ENCODE results near the gene RHCE.
"Not testable (repeated sequence)": the region's sequence is repeated elsewhere in the genome, so short reads cannot be mapped to it uniquely, and the experiment has no call there.

Gene RHCE

DNA sequence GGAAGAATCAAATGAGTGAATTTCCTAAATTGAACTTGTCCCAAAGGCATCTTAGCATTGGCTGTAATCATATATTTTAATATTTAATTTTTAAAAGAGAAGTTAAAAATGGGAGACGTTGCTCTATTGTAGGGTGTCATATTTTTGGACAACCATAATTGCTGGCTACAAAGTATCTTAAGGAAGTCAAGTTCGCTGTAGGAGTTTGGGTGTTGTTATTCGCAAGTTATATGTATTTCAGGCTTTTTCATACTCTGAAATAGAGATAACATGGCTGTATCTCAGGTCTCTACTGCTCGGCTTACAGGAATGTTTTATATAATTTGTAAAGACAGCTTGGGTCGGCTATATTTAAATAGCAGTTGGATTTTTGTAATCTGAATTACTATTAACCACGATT is 81.6 kb downstream of the RHCE start:
- DNase-seq = no peak

DNA sequence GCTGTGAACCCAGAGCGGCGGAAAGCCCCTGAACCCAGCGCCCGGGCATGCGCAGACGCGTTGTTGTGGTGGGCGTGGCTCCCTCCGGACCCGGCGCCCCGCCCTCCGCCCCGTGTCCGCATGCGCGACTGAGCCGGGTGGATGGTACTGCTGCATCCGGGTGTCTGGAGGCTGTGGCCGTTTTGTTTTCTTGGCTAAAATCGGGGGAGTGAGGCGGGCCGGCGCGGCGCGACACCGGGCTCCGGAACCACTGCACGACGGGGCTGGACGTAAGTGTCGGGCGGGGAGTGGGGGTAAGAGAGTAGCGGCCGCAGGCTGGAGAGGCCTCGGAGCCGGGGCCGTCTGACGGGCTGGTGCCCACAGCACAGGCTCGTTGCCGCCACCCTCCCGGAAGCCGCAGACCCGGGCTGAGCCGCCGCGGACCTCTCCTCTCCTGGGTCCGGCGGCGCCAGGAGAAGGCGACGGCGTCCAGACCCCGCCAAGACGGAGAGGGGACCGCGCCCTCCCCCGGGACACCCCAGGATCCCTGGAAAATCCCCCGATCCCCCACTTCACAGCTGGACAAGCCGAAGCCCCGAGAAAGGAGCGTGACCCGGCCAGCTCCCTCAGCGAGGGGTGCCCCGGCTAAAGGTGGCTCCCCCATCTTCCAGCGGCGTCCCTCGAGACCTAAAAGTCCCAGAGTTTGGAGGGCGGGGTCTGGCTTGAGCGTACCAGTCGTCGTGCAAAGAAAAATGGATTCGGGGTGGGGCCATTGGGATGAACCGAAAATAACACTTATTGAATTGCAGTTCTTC is 82.2 kb downstream of the RHCE start, which contains the start of gene TMEM50A:
Gene TMEM50A (plus strand): TSS at position 147 of the 794 bp plus-strand sequence. CDS start 2,153 bp downstream, outside the sequence.
- DNase-seq = peak; percentile 77

DNA sequence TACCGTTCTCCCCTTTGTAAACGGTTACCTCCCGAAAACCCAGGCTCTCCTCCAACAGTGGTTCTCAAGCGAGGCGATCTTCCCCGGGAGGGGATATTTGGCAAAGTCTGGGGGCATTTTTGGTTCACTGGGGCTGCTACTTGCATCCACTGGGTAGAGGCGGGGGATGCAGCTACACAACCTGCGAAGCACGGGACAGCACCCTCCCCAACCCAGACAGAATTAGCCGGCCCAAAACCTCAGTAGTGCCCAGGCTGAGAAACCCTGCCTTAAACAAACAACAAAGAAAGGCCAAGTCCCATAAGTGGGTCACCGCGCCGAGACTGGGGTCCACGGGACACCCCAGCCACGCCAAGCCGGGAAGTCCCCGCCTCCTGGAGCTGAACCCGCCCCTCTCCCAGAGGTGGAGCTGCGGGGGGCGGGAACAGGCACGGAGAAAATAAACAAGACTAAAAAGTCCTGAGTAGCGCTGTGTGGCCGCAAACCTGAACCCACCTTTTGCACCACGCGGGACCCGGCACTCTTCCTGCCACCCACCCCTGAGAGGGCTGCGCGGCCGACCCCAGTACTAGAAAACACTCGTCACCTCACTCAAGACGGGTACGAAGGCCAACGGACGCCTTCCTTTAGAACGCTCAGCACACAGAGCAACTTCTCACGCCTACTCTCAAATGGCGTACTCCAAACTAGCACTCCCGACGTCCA is 83.0 kb downstream of the RHCE start:
- not testable (repeated sequence) for DNase-seq

DNA sequence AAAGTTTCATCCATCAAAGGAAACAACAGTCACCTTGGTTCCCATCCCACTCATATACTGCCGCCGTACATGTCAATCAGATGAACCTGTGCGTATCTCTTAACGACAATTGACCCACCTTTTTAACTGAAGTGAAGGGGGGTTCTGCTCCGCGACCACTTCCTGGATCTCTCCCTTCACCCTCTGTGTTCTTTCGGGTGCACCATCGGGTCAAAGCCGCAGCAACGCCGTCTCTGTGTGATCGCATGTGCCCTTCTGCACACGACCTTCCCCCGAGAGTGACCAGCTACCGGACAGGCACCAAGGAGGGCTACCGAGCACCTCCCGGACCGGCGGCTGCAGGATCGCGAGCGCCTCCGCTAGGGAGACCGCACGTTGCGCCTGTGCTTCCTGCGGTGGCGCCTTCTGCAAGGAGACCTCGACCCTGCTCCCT is 83.7 kb downstream of the RHCE start:
- DNase-seq = not testable (repeated sequence)

DNA sequence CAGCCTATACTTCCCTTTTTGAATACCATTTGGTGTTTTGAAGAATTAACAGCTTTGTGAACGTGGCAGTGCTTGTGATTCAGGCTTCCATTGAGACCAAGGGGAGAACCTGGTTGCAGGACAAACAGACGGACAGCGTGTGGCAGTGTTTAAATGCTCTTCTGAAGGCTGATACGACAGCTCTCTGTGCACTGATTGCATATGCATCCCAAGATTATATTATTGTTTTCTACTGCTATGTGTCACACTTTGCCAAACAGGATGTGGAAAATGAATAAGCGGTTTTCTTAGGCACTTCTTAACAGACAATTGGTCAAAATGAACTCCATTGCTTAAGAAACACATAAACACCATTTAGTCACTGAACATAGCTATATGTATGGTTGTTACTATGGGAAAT is 90.7 kb downstream of the RHCE start:
- not testable (repeated sequence) for DNase-seq

DNA sequence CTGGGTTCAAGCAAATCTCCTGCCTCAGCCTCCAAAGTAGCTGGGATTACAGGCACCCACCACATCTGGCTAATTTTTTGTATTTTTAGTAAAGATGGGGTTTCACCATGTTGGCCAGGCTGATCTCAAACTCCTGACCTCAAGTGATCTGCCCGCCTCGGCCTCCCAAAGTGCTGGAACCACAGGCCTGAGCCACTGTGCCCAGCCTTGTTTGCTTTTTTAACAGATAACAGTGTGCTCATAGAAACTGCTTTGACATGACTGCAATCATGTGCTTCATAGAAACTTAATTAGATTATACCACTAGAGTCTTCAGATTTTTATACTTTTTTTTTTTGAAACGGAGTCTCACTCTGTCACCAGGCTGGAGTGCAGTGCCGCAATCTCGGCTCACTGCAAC is 91.3 kb downstream of the RHCE start:
- DNase-seq = not testable (repeated sequence)

DNA sequence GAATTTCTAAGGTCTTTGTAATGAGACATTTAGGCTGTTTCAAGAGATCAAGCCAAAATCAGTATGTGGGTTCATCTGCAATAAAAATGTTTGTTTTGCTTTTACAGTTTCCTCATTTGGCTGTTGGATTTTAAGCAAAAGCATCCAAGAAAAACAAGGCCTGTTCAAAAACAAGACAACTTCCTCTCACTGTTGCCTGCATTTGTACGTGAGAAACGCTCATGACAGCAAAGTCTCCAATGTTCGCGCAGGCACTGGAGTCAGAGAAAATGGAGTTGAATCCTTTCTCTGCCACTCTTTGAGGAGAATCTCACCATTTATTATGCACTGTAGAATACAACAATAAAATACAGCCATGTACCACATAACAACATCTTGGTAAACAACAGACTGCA is 91.8 kb downstream of the RHCE start:
- DNase-seq = not testable (repeated sequence)

DNA sequence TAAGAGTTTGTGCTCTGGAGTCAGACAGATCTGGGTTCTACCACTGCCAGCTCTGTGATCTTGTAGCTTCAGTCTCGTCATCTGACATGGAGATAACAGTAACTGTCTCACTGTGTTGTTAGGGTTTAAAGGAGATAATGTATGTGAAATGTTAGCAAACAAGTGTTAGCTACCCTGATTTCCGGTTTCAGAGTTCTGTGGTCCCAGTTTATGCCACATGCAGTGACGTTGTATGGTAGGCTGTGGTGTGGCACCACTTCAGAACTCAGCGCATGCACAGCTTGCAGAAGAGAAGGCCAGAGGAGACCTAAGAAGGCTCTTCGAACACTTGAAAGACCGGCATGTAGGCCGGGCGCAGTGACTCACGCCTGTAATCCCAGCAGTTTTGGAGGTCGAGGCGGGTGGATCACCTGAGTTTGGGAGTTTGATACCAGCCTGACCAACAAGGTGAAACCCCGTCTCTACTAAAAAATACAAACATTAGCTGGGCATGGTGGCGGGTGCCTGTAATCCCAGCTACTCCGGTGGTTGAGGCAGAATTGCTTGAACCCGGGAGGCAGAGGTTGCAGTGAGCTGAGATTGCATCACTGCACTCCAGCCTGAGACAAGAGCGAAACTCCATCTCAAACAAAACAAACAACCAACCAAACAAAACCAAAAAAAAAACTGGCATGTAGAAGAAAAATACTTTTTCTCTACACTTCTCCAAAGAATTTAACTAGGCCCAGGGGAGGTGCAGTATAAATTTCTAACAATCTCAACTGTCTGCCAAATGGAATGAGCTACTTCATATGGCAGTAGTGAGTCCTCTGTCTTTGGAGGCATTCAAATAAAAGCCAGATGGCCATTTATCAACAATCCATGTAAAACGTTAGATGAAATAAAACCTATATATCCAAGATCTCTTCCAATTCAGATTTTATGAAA is 92.5 kb downstream of the RHCE start:
- DNase-seq = not testable (repeated sequence)

DNA sequence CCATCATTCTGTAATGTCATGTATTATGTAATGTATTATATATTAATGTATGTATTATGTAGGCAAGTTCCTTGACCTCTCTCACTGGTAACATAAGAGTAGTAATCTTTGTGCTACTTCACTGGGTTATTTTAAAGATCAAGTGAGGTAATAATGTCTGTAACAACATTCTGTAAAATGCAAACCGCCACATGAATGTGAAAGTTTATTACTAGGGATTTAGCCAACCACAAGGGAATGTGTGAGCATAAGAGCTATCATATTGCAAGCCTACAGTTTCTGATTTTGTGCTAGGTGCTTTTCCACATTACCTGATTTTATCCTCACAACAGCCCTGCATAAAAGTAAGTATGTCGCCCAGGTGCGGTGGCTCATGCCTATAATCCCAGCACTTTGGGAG is 96.2 kb downstream of the RHCE start:
- not testable (repeated sequence) for DNase-seq

DNA sequence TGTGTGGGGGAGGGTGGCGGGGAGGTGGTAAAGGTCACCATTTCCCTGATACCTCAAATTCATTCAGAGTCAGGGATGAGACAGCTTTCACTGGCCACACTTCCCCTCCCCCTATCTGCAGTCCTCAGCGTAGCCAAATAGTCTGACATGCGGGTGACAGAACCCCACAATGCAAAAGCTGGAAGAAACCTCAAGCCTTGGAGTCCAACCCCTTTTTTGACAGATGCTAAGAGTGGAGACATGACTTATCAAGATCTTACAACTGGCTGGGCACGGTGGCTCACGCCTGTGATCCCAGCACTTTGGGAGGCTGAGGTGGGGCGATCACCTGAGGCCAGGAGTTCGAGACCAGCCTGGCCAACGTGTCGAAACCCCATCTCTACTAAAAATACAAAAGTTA is 98.5 kb downstream of the RHCE start:
- not testable (repeated sequence) for DNase-seq

DNA sequence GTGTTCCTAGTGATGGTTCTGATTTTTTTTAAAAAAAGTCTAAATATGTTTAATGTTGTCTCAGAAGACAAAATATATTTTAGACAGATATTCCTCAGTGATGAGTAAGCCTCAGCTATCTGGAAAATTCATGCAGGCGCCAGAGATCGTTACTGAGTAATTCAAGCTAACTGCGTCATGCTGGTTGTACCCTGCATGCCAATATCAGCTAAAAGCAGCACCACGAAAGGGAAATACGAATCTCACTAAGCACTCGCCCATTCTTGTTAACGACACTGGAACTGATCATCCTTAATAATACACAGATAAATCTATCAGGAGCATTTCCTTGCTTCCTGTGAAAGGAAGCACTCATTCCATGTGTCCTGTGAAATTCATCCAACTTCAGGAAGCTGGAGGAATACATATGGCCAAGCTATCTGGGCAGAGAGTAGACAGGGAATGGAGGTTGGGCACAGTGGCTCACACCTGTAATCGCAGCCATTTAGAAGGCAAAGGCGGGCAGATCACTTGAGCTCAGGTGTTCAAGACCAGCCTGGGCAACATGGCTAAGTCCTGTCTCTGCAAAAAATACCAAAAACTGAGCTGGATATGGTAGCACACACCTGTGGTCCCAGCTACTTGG is 100.2 kb downstream of the RHCE start:
- not testable (repeated sequence) for DNase-seq

DNA sequence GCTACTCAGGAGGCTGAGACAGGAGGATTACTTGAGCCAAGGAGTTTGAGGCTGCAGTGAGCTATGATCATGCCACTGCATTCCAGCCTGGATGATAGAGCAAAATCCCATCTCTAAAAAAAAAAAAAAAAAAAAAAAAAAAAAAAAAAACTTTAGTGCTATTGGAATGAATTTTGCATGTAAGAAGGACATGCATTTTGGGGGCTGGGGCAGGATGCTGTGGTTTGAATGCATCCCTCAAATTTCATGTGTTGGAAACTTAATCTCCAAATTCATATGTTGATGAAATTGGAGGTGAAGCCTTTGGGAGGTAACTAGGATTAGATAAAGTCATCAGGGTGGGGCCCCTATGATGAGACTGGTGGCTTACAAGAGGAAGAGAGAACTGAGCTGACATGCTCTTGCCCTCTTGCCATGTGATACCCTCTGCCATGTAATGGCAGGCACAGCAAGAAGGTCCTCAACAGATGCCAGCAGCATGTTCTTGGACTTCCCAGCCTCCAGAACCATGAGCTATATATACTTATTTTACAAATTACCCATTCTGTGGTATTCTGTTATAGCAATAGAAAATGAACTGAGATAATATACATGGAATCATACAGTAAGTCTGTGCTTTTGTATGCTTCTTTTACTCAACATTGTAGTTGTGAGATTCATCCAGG is 107.7 kb downstream of the RHCE start:
- not testable (repeated sequence) for DNase-seq

Data from GDM1 (cell line).